GM04503 (cell line): ENCODE results near the gene FXYD1.
"Not testable (repeated sequence)": the region's sequence is repeated elsewhere in the genome, so short reads cannot be mapped to it uniquely, and the experiment has no call there.

Experiments
- DNase-seq: peaks from one replicate; pipeline ENCODE4 v3.0.0-alpha.2; 2012; ENCODE audit warnings: low read depth

FXYD1 gene

DNA sequence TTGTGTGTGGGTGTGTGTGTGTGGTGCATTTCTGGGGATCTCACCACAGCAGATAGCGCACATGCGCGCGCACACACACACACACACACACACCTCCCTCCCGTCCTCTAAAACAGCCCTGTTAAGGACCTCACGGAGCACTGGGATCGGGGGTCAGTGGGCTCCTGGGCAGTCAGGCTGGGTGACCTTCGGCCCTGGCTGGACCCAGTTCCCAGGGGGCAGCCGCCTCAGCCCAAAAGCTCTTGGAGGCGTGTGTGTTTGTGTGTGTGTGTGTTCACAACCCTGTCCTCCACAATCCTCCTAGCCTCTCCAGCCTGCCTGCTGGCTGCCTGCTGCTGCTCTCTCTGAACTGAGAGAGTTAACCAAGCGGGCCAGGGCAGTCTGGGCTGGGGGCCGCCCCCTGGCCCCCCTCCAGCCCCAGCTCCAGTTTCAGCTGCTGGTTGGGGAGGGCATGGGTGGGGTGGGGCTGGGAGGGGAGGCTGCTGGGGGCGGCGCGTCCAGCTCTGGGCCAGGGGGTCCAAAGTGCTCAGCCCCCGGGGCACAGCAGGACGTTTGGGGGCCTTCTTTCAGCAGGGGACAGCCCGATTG lies at the start of gene FXYD1:
Gene FXYD1, plus strand, starts transcription at position 520 of the 588 bp plus-strand sequence. CDS start 1,256 bp downstream, outside the sequence.
- no peak for DNase-seq

DNA sequence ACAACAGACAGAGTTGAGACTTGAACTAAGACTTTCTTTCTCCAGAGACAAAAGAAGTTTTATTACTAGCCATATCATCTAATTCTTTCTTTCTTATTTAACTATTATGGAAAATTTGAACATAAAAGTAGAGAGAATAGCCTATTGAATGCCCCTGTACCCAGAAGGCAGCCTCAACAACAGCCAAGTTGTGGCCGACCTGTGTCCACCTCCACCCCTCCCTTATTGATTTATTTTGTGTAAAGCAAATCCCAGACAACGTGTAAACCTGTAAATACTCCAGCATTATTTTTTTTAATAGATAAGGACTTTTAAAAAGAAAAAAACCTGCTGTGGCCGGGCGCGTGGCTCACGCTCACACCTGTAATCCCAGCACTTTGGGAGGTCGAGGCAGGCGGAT lies 49.1 kb upstream of the FXYD1 start:
- DNase-seq: no peak

DNA sequence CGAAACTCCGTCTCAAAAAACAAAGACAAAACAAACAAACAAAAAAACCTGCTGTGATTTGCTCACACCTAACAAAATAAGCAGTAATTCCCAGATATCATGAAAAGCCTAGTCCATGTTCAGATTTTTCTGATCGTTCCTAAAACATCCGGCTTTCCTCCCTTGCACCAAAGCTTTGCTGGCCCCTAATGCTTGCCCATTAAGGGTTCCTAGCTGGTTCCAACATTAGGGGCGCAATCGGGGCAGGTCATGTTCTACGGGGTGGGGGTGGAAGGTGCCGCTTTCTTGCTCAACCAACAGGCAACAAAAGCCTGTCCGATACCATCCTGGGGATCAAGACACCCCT lies 48.5 kb upstream of the FXYD1 start:
- DNase-seq: no peak

DNA sequence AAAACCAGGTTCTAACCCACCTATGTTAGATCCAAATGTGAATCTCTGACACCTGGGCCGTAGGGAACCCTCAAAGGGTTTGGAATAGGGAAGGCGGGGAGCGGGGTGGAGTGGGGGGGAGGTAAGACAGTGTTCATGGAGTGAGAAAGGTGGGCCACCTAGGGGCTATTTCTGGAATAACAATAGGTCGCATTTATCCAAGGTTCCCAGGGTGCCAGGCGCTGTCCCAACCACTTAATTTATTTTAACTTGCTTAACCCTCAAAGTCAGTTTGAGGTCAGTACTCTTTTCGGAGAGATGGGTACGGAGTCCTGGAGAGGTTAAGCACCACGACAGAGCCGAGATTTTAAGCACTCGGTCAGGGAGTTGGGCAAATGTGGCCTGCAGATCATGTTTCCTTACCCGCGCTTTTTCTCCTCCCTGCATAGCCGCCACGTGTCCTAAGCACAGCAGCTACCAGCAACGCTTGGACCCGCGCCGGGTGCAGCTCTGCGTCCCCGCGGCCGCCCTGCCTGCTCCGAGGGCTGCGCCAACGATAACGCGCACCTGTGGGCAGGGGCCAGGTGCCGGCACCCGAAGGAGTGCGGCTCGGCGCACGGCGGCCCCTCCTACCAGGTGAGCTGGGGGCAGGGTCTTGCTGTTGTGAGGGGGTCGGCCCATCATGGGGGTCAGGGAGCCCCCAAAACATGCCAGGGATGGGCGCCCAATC lies 48.0 kb upstream of the FXYD1 start:
- DNase-seq: no peak

DNA sequence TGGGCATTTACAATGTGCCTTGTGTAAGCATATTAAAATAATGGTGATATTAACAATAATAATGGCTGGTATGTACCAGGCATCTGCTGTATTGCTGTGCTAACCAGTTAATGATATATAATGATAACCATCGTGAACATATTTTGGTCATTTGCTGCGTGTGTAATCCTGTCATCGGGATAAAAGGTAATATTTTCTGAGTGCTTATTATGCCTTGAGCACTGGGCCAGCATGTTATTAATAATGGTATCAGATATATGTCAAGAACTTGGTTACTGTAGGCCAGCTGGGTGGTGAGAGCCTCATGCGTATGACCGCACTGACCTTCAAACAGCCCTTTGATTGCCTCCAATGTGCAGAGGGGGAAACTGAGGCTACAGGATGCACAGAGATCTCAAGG lies 45.2 kb upstream of the FXYD1 start:
- DNase-seq: no peak

DNA sequence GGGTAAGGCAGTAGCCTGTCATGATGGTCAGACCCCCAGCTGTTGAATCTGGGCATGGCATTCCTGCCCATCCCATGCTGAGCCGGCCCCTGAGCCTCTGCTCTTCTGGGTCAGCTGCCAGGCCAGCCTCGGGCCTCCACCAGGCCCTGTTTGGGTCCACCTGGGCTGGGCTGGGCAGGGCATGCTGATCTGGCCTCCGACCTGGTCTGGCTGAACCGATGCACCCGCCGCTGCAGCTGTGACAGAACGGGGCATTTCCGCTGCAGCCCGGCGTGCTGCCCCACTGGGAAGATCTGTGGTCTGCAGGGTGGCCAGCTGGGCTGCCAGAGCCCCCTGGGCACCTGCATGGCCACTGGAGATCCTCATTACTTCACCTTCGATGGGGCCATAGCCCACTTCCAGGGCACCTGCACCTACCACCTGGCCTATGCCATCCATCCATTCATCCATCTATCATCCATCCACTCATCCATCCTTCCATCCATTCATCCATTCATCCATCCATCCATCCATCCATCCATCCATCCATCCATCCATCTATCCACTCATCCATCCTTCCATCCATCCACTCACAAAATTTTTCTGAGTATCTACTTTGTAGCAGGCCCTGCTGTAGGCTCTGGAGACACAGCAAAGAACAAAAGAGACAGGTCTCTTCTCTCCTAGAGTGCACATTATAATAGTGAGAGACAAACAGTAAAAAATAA lies 44.5 kb upstream of the FXYD1 start:
- DNase-seq: no peak

DNA sequence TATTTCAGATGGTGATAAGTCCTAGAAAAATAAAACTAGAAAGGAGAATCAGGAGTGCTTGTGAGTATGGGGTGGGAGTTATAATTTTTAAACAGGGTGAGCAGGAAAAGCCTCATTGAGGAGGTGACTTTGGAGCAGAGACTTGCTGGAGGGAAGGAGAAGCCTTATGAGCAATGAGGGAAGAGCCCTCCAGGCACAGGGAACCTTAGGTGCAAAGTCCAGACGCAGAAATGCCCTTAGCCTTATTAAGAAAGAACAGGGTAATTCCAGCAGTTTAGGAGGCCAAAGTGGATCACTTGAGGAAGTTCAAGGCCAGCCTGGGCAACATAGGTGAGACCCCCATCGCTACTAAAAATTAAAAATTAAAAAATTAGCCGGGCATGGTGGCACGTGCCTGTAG lies 44.0 kb upstream of the FXYD1 start:
- no peak for DNase-seq

DNA sequence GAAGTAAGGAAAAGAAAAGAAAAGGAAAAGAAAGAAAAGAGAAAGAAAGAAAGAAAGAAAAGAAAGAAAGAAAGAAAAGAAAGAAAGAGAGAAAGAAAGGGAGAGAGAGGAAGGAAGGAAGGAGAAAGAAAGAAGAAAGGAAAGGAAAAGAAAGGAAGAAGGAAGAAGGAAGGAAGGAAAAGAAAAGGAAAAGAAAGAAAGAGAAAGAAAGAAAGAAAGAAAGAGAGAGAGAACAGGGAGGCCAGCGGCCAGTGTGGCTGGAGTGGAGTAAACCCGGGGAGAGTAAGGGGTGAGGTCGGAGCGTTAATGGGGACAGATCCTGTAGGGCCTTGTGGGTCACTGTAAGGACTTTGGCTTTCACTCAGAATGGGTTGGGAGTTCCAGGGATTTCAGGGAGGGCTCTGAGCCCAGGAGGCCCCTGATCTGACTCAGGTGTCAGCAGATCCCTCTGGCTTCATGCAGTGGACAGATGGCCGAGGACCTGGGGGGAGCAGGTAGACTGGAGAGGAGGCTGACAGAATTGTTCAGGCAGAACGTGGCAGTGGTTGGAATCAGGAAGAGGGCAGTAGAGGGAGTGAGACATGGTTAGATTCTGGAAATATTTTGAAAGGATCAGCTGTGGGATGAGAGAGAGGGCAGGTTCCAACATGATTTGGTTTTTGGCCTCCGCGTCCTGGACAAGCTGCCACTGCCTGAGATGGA lies 42.8 kb upstream of the FXYD1 start:
- DNase-seq: no peak

DNA sequence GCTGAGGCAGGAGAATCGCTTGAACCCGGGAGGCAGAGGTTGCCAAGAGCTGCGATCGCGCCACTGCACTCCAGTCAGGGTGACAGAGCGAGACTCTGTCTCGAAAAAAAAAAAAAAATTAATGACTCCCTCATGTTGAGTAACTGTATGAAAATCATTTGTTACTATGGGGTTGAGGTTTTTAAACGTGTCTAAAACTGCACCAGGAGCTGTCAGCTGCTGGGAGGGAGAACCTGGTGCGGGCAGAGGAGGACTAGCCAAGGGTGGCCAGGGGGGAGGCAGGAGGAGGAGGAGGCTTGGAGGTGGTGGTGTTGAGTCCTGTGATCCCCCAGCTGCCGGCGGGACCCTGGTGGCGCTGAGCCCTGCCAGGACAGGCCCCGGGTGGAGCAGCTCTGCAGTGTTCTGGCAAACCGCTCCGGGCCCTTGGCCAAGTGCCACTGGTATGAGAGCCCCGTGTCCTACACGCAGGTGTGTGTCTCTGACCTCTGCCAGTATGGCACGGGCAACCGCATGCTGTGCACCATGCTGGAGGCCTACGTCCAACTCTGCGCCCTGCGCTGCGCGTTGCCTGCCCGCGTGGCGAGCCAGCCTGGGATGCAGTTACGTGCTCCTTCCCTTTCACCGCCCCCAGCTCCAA lies 40.1 kb upstream of the FXYD1 start:
- DNase-seq: no peak

DNA sequence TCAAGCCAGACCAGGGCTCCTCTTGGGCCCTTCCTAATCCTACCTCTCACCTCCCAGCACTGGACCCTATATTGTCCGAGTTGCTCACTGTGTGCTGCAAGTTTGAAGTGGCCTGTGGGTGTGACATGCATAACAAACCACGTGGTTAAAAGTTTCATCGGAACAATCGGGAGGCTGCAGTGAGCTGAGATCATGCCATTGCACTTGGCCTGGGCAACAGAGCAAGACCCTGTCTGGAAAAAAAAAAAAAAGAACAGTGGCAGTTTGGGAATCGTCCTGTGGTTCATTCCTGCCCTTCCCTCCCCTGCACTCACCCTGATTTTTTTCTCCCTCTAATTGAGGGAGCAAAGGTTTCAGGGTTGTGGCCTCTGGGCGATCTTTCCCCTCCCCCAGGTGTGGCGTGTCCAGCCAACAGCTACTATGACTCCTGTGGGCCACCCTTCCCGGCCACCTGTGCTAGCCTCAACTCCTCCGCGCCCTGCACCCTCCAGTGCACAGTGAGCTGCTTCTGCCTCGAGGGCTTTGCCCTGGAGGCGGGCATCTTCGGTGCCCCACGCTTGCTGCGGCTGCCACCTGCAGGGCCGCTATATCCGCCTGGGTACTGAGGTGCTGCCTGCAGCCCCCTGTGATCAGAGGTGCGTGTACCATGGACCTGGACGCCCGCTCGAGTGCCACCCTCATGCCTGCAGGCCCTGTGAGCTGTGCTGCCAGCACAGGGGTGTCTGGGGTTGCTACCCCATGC lies 39.3 kb upstream of the FXYD1 start:
- no peak for DNase-seq

DNA sequence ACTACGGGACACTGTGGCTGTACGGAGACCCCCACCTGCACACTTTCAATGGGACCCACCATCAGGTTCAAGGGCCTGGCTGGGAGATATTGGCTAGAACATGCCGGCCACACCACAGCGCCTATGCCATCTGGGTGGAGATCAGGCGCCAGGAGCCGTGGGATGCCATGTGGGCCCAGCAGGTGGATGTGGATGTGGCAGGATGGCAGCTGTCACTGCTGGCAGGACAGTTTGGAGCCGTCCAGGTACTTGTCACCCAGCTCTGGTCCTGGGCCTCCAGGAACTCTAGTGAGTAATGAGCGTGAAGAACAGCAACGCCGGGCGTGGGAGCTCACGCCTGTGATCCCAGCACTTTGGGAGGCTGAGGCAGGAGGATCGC lies 38.7 kb upstream of the FXYD1 start:
- DNase-seq: no peak

DNA sequence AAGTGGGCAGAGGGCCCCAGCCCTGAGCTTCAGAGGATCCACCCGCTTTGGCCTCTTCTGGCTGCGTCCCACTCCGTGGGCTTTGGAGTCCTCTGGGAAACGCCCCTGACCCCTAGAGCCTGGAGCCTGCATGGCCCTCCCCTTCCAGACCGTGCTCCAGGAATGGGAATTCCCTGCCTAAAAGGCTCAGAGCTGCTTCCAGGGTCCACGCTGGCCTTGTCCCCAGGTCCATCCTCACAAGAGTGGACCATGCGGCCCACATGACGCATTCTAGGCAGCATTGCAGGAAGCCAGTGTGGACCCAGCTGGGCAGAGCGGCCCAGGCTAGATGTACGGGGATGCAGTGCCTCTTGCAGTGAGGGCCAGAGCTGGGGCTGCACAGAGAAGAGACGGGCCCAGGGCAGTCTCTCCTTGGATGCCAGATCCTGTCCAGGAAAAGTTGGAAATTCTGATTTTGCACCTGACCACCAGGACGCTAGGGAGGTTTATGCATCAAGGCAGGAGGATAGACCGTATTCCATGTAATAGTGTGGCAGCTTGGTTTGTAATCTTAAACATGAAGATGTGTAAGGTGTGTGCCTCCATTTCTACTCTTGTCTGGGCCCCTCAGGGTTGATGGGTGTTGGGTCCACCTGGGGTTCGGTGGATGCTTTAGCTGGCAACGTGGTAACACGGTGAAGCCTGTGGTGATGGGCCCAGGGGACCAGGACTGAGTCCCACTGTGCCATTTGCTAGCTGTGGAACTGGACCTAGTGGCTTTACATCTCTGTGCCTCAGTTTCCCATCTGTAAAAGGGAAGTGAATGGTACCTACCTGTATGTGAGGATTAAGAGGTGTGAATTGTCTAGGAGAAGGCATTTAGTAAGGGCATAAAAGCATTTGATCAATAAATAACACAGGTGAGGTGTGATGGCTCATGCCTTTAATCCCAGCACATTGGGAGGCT lies 37.8 kb upstream of the FXYD1 start:
- DNase-seq: no peak

DNA sequence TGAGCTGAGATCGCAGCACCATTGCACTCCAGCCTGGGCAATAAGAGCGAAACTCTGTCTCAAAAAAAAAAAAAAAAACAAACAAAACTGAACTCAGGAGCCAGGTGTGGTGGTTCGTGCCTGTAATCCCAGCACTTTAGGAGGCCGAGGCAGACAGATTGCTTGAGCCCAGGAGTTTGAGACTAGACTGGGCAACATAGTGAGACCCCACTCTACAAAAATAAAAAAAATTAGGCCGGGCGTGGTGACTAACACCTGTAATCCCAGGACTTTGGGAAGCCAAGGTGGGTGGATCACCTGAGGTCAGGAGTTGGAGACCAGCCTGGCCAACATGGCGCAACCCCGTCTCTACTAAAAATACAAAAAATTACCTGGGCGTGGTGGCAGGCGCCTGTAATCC lies 36.7 kb upstream of the FXYD1 start:
- not testable (repeated sequence) for DNase-seq

DNA sequence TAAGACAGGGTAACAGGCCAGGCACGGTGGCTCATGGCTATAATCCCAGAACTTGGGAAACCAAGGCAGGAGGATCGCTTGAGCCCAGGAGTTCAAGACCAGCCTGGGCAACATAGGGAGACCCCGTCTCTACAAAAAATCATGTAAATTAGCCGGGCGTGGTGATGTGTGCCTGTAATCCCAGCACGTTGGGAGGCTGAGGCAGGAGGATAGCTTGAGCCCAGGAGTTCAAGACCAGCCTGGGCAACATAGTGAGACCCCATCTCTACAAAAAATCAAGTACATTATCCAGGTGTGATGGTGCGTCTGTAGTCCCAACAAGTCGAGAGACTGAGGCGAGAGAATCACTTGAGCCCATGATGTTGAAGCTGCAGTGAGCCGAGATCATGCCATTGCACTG lies 35.0 kb upstream of the FXYD1 start:
- DNase-seq: not testable (repeated sequence)

DNA sequence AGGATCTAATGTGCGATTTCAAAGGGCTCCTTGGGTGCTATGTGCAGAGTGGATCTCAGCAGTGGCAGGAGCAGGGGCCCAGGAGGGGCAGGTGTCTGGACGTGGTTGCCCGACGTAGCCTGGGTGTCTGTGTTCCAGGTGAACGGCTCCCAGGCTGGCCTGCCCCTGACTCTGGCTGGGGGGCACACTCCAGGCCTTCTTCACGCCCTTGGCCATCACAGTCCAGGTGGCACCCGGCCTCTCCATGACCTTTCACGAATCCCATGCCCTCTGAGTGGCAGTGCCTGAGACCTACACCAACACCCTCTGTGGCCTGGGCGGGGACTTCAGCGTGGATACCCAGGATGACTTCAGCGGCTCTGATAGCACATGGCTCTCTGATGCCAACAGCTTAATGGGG lies 34.3 kb upstream of the FXYD1 start:
- DNase-seq: no peak

DNA sequence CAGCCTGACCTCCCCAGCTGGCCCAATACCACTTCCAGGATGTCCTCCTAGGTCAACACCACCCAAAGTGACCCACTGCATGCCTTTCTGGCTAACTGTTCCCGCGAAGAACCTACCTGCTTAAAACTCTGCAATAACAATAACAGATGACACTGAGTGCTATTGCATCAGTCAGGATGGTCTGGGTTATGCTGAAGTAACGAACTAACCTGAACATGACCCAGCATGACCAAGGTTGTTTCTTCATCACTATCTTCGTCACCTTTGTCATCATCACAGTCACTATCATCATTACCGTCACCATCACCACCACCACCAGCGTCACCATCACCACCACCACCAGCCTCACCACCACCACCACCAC lies 33.6 kb upstream of the FXYD1 start:
- no peak for DNase-seq

DNA sequence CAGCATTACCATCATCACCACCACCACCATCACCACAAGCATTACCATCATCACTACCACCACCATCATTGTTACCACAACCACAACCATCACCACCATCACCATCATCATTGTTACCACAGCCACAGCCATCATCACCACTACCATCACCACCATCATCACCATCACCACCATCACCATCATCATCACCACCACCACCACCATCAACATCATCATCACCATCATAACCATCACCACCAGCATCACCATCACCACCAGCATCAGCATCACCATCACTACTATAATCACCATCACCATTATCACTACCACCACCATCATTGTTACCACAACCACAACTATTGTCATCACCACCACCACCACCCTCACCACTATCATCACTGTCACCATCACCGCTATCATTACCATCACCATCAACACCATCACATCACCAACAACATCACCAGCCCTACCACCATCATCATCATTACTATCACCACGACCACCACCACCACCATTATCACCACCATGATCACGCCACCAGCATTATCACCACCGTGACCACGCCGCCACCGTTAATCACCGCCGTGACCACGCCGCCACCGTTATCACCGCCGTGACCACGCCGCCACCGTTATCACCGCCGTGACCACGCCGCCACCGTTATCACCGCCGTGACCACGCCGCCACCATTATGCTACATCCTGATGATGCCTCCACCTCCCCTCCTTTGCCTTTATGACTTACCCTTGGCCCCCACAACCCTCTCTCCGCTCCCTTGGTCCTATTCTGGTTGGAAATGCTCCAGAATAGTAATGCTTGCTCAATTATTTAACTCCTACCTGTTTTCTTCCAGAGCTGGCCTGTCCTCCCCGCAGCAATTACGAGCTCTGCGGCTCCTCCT lies 33.0 kb upstream of the FXYD1 start:
- DNase-seq: no peak

DNA sequence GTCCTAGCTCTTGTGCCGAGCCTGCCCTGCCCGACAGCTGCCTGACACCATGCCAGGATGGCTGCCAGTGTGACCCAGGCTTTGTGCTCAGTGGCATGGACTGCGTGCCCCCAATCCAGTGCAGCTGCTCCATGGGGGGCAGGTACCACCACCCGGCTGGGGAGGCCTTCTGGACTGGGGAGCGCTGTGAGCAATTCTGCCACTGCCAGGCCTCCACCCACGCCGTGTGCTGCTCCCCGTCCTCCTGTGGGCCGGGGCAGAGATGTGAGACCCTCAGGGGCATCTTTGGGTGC lies 32.4 kb upstream of the FXYD1 start:
- no peak for DNase-seq

DNA sequence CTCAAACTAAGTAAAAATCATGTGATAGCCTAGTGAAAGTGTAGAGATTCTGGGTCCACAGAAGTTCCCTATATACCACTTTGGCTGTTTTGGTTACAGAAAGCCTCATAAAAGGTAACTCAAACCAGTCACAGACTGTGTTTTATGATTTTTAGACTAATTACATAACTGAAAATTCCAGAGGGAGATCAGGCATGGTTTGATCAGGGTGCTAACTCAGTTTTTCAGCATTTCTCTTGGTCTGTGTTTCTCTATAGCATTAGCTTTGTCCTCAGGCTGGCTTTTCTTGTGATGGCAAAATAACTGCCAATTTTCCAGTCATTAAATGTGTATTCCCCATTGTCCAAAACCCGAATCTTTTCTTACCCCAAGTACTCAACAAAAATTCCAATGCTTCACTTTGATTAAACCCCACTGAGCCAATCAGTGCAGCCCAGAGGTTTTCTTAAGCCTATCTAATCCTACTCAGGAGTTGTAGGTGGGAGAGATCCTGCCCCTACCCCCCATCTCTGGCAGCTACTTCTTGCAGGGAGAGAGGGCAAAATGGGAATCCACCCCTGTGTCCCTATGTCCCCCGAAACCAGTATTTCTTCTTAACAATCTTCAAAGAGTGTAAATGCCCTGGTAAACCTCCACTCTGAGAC lies 31.6 kb upstream of the FXYD1 start:
- DNase-seq: no peak
